GDM1 (cell line): ENCODE results near the gene BAIAP2L1.

Source experiments
- DNase-seq: peaks from one replicate; lab custom pipeline; 2025; lab: John Stamatoyannopoulos, UW

The BAIAP2L1 gene

DNA sequence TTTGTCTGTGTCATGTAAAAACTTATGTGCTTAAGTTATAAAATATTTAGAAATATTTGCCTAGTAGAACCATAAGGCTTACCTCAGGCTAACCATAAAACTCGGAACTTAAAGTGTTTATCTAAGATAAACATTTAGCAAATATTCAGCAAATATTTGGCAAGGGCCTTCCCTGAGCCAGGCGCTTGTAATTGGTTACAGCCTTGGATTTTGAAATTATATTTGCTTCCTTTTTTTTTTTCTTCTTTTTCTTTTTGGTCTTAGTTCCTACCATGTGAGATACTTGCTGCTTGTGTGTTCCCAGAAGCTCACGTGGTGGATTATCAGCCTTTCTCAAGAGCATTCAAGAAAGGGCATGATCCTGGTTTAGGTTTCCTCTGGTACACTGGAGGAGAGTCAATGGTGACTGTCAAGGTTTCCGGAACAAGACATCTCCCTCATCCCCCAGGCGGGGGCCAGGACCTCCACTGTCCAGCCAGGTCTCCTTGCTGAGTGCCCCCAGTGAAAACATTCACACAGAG, 124.6 kb downstream of the BAIAP2L1 start:
- DNase-seq, result no peak

DNA sequence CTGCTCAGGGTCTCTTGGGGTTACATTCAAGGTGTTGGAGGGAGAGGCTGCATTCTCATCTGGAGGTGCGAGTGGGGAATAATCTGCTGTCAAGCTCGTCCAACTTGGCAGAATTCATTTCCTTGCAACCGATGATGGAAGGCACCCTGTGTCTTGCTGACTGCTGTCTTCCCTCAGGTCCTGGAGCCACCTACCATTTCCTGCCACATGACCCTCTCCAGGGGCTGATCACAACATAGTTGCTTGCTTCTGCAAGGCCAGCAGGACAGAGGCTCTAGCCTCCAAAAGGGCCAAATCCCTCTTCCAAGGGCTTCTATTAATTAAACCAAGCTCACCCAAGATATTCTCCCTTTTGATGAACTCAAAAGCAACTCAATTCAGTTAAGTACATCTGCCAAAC, 133.6 kb downstream of the BAIAP2L1 start:
- no peak for DNase-seq

DNA sequence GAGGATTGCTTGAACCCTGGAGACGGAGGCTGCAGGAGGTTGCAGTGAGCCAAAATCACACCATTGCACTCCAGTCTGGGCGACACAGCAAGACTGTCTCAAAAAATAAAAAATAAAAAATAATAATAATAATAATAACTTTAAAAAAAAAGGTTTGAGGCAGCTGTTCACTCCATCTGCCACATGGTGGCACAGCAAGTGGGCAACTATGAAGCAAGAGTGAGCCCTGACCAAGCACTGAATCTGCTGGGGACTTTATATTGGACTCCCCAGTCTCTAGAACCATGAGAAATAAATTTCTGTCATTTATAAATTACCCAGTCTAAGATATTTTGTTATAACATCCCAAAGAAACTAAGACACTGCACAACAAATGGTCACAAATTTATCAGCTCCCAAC, 134.1 kb downstream of the BAIAP2L1 start:
- DNase-seq, result no peak

DNA sequence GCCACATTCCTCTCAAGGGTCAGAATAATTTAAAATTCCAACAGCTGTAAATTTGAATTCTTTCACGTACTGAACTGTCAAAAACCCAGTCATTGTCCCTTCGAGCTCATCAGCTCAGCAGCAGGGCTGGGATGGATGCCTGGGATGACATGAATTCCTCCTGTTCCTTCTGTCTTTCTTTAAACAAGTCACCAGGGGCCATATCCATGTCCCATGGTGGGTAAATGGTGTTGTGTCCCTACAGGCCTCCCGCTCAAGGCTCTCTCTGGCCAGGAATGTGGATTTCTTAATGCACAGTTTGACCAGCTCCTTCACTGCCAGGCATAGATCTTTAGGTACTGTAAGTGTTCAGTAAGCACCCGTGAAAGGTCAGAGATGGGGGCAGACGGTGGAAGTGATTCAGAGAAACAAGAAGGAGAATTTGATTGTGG, 135.0 kb downstream of the BAIAP2L1 start:
- DNase-seq, result no peak

DNA sequence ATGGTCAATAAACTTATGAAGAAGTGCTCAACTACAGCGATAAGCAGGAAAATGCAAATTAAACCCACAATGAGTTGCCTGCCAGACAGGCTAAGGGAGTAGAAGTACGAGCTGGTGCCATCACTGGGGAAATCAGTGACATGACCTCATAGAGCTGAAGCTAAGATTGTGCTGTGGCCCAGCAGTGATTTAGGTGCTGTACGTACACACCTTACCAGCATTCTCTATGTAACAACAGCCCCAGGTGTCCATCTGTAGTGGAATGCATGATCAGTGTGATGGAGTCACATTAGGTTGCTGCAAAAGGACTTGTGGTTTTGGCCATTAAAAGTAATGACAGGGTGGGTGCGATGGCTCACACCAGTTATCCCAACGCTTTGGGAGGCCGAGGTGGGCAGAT, 143.2 kb downstream of the BAIAP2L1 start:
- no peak for DNase-seq

DNA sequence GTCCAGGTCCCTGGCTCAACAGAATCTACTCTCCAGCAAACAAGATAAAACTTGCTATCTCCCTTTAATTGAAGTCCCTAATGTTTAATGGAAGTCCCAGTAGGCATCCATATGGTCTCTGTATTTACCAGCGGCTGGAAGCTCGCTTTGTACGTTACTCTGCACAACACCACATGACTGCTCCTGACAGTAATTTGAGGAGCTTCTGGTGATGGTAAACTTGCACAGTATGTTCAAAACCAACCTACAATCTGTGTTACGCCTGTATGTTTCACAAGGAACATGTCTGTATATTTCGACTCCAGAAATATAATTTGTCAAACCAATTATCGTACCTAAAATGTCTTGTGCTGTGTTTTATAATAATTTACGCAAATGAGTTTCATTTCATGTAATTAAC, 144.5 kb downstream of the BAIAP2L1 start:
- no peak for DNase-seq

DNA sequence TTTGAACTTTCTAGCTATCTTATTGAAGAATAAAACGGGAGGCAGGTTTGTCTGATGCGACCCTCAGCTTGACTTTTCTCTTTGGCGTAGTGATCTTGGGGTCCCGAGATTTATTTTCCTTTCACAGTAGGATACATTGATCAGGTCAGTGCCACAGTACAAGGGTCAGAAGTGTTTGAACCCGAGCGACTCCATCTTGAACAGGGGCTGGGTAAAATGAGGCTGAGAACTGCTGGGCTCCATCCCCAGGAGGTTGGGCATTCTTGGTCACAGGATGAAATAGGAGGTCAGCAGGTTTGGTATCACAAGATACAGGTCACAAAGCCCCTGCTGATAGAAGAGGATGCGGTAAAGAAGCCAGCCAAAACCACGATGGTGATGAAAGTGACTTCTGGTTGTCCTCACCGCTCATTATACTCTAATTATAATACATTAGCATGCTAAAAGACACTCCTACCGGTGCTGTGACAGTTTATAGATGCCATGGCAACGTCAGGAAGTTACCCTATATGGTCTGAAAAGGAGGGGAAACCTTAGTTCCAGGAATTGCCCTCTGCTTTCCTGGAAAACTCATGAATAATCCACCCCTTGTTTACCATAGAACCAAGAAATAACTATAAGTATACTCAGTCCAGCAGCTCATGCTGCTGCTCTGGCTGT, 145.8 kb downstream of the BAIAP2L1 start:
- DNase-seq, result no peak

DNA sequence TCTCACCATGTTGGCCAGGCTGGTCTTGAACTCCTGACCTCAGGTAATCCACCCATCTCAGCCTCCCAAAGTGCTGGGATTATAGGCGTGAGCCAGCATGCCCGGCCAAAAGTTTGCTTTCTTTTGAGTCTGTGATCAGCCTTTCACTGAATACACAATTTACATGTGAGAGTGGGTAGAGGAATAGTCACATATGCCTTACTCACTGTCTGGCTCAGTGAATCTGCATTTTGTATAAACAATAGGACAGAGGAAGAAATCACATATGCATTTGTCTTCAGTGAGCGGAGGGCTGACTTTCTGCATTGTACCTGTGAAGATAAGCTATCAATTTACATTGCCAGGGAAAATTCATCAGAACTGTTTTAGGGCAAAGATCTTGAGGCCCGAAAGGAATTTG, 146.4 kb downstream of the BAIAP2L1 start:
- DNase-seq, result no peak

DNA sequence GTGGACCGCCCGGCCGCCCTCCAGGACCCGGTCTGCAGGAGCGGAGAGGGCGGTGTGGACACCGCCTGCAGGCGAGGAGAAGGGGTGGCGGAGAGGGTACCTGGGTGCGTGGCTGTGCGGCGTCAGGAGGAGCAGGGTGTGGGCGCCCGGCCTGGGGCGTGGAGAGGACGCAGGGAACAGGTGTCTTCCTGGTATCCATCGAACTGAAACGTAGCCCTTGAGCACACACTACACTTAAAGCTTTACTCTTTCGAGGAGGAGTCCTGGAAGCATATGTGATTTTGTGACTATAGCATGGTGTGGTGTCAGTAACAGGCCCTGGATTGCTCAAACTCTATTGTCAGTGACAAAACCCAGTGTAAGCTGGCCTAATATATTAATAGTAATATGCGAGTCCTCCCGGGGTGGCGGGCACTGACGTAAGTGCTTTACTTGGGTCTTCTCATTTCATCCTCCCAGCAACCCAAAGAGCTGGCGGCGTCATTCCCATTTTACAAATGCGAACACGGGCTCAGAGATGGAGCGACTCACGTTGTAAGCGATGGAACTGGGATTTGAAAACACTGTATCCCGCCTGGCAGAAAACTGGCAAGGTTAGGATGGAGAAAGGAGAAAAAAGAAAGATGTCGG, 148.3 kb downstream of the BAIAP2L1 start:
- DNase-seq, result no peak

DNA sequence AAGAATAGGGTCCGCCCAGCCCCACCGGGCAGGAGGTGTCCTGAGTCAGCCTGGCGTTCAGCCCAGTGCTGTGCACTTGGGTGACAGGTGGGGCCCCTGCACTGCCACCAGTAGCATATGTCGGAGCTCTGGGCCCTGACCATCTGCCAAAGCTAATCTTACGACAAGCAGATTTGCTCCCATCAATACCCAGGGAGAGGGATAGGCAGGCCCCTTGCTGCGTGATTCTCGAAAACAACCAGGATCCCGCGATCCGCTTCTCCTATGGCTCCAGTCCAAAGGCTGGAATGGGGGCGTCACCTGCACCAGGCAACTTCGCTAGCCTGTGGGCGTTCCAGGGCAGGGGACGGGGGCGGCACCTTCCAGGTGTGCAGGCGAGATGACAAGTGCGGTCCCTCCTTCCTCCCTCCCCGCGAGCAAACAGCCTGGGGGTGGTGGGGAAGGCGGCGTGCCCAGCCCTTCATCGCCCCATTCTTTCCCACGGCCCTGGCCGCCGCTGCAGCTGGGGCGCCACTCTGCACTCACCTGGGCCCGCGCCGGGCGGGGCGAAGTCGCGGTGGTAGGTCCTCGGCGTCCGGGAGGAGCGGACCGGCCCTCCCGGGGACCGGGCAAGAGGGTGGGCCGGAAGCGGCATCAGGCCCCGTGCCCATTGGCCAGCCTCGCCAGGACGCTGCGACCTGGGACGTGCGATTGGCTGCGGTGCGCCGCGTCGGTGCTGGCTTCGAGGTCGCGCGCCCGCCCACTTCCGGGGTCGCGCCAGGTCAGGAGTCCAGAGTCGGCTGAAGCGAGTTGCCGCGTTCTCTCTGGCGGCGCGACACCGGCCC, 149.1 kb downstream of the BAIAP2L1 start, which contains the start of gene TECPR1:
TSS of gene TECPR1 (minus strand) at position 632 of the 824 bp plus-strand sequence. CDS start 6,086 bp downstream, outside the sequence.
- peak; percentile 73 for DNase-seq

DNA sequence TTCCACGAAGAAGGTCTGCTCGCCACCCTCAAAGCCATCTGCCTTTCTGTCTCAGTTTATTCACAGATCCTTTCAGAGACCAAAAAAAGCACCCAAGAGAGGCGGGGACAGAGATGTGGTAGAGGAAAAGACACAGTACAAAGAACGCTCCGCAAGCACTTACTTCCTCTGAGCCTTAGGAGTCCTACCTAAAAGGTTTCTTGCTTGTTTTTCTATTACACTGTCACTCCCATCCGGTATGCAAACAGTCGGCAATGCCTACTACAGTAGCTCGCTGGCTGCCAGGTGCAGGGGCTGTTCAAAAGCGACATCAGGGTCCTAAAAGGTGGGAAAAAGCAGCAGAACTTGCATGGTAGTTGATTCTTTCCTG, 149.7 kb downstream of the BAIAP2L1 start:
- no peak for DNase-seq

DNA sequence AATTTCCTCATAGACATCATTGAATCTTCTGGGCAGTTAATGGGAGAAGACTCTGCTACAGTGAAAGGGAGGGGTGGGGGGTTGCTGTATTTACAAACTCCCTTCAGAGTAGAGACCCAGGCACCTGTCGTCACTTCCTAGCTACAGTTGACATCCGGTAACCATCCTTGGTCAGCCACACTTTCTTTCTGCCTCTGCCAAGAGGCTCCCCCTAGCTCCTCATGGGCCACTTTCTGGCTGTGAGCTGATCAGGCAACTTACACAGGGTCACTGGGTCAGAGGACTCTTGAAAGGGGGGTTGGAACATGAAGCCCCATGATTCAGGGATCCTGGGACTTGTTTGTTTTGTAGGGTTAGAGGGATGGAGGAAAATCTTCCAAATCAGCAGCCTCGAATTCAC, 150.1 kb downstream of the BAIAP2L1 start:
- DNase-seq, result no peak

DNA sequence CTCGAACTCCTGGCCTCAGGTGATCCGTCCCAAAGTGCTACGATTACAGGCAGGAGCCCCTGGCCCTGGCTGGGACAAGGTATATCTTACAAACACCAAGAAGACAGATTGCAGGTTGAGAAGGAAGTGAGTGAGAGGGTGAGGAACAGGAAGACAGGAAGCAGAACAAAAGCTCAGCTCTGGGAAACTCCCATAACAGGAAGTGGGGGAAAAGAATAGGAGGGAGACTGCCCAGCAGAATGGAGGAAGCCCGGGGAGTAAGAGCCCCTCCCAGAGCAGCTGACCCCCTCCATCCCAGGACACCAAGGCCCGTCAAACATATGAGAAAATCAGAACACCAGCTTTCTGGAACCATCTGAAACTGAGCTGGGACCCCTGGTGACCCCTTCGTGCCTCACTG, 151.8 kb downstream of the BAIAP2L1 start:
- no peak for DNase-seq

DNA sequence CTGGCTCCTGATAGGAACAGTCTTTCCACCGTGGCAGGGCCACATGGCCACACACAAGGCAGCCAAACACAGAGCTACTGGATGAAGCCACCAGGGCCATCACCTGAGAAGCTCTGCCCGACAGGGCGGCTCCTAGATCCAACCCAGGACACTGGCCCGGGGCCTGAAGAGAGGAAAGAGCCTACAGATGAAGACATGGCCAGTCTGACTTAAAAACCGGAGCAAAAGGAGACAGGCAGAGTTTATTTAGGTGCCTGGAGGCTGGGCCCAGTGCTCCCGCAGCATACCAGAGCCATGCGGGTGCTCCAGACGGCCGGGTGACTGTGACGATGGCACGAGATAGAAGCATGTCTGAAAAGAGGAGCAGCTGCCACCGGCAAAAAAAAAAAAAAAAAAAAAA, 152.7 kb downstream of the BAIAP2L1 start:
- no peak for DNase-seq

DNA sequence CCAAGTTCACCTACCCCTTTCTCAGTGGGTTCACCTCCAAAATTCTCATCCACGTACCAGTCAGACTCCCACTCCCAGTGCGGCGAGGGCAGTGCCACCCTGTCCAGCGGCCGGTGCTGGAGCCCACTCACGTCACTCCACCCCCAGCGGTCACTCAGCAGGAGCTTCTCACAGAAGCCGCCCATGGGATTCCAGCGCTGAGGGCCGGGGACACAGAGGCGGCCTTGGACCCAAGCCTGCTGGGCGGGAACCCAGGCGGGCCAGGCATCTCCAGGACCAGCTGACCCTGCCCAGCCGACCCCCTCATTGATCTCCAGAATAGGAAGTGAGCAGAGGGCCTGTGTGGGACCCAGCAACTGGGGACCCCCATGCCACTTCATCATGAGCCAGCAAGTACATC, 156.0 kb downstream of the BAIAP2L1 start:
- no peak for DNase-seq

DNA sequence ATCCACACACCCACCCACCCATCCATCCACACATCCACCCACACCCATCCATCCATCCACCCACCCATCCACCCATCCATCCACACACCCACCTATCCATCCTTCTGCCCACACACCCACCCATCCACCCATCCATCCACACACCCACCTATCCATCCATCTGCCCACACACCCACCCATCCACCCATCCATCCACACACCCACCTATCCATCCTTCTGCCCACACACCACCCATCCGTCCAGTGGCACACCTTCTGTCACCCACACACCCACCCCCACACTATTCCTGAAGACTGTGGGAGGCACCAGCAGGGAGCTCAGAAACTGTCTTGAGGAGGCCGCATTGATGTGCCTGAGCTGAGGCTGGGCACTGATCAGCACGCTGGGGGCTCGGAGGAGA, 158.0 kb downstream of the BAIAP2L1 start:
- DNase-seq, result no peak

DNA sequence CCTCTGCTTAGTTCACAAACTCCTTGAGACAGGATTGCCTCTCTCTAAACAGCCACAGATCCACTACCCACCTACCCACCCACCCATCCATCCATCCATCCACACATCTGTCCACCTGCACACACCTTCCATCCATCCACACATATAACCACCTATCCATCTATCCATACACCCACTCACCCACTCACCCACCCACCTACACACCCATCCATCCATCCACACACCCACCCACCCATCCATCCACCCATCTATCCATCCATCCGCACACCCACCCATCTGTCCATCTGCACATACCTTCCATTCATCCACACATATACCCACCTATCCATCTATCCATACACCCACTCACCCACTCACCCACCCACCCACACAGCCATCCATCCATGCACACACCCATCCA, 158.5 kb downstream of the BAIAP2L1 start:
- DNase-seq, result no peak

DNA sequence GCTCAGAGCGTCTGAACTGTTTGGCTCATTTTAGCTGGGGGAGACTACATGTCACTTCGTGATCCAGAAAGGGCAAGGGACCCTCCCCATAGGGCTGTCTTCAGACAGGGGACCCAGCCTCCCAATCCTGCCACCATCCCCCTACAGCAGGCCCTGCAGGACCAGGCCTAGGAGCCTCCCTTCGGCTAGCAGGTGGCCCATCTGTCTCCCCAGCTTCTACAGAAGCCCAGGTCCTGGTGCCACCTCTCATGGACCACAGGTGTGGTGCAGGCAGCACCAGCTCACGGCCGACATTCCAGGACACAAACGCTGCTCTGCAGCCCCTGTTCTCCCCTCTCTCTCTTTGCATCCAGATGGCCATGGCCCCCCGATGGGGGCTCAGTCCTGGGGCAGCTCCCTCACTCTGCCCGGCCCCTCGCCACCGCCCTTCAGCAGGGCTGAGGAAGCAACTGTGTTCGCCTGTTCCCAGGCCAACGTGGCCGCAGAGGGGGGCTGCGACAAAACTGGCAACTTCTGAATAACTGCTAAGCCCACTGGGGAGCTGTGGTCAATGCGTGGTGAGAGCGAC, 159.1 kb downstream of the BAIAP2L1 start:
- DNase-seq, result no peak
